Inflammatory macrophage (primary cell): ENCODE data around the gene ASPHD2.

Experiments used
- DNase-seq, 2 donors: peaks; one replicate each; pipeline ENCODE4 v3.0.0-alpha.2; 2020 to 2022

ASPHD2 gene

GRCh38 chr22:26479043-26479791 lies 50.2 kb downstream of the ASPHD2 start:
- peak in 1 of 2 donors; percentile 4 for DNase-seq

- peak; percentile 36 to 60 for DNase-seq
Measured at GRCh38 chr22:26479792-26480610, 50.9 kb downstream of the ASPHD2 start.

- DNase-seq = no peak
Measured at GRCh38 chr22:26480611-26480932, 51.5 kb downstream of the ASPHD2 start.

GRCh38 chr22:26481112-26481693 lies 52.1 kb downstream of the ASPHD2 start:
- no peak for DNase-seq

GRCh38 chr22:26481694-26482093 lies 52.6 kb downstream of the ASPHD2 start:
- no peak for DNase-seq

GRCh38 chr22:26482161-26482560 lies 53.1 kb downstream of the ASPHD2 start:
- DNase-seq = peak; percentile 38 to 40

- no peak for DNase-seq
Measured at GRCh38 chr22:26483043-26483438, 54.0 kb downstream of the ASPHD2 start.

GRCh38 chr22:26483439-26484359 lies 54.6 kb downstream of the ASPHD2 start, which contains the start of the genes HPS4 and SRRD:
HPS4 (minus strand) TSS chr22:26483783; CDS start chr22:26481762, 2,021 bp downstream.
SRRD (plus strand) TSS chr22:26483877; CDS start chr22:26483891, 14 bp downstream.
- peak; percentile 89 to 92 for DNase-seq

- peak; percentile 22 to 27 for DNase-seq
Measured at GRCh38 chr22:26484360-26484706, 55.3 kb downstream of the ASPHD2 start.

GRCh38 chr22:26485013-26485412 lies 56.0 kb downstream of the ASPHD2 start:
- no peak for DNase-seq

- no peak for DNase-seq
Measured at GRCh38 chr22:26485806-26486390, 56.8 kb downstream of the ASPHD2 start.

GRCh38 chr22:26486394-26486793 lies 57.3 kb downstream of the ASPHD2 start:
- no peak for DNase-seq

- DNase-seq = no peak
Measured at GRCh38 chr22:26487996-26488395, 58.9 kb downstream of the ASPHD2 start.

- no peak for DNase-seq
Measured at GRCh38 chr22:26489447-26490036, 60.5 kb downstream of the ASPHD2 start.

GRCh38 chr22:26492220-26492619 lies 63.2 kb downstream of the ASPHD2 start:
- DNase-seq = no peak

GRCh38 chr22:26494506-26494905 lies 65.4 kb downstream of the ASPHD2 start:
- no peak for DNase-seq
